22Rv1 (cell line): ENCODE data around the gene ARHGAP9.

Experiments used
- H3K27ac ChIP-seq: fragments of 450-650 bp; 2 replicates; pipeline ENCODE4 v1.5.1; 2017
- ZFX ChIP-seq: fragments of 450-650 bp; IDR thresholded peaks from 2 replicates; pipeline ENCODE4 v1.6.1; 2017; ENCODE audit warnings: antibody characterized with exemption, borderline replicate concordance
- TF ChIP-seq, protein P1 (sequence below): fragments of 450-650 bp; IDR thresholded peaks from 2 replicates; pipeline ENCODE4 v1.5.1; 2017; ENCODE audit warnings: mild to moderate bottlenecking

Gene ARHGAP9

DNA sequence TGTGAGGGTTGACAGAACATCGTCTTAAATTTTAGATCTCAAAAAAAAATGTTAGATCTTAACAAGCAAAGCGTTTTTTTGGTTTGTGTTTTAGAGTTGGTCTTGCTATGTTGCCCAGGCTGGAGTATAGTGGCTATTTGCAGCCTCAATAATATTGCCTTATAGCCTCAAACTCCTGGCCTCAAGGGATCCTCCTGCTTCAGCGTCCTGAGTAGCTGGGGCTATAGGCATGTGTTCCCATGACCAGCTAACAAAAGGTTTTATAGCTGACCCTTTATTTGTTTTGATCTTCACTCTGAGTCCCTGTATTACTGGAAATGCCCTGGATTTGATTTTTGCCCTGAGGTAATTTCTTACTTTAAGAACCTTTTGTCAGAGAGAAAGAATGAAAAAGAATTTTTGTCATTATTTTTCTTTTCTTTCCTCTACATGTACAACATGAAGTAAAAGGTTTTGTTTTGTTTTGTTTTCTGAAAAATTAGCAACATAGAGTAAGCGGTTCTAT lies 39.9 kb downstream of the ARHGAP9 start:
- H3K27ac ChIP-seq, result no peak overlapping the region
- TF ChIP-seq, protein P1, sequence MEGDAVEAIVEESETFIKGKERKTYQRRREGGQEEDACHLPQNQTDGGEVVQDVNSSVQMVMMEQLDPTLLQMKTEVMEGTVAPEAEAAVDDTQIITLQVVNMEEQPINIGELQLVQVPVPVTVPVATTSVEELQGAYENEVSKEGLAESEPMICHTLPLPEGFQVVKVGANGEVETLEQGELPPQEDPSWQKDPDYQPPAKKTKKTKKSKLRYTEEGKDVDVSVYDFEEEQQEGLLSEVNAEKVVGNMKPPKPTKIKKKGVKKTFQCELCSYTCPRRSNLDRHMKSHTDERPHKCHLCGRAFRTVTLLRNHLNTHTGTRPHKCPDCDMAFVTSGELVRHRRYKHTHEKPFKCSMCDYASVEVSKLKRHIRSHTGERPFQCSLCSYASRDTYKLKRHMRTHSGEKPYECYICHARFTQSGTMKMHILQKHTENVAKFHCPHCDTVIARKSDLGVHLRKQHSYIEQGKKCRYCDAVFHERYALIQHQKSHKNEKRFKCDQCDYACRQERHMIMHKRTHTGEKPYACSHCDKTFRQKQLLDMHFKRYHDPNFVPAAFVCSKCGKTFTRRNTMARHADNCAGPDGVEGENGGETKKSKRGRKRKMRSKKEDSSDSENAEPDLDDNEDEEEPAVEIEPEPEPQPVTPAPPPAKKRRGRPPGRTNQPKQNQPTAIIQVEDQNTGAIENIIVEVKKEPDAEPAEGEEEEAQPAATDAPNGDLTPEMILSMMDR, result no peak
- TF ChIP-seq ZFX, result no peak

DNA sequence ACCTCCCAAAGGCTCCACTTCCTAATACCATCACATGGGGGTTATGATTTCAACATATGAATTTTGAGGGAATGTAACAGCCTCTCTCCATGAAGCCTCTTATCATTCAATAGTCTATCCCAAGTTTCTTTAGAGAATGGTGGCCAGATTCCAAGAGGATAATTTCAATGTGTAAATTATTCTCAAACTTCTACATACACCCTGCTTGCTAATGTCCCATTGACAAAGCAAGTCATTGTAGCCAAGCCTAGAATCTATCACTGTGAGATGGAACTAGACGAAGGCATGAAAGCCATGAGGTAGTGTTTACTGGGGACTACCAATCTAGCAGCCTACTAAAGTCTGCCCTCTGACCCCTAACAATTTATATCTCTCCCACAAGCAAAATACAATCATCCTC lies 41.3 kb downstream of the ARHGAP9 start:
- no peak overlapping the region for H3K27ac ChIP-seq
- no peak for TF ChIP-seq ZFX
- TF ChIP-seq, protein P1, result no peak

DNA sequence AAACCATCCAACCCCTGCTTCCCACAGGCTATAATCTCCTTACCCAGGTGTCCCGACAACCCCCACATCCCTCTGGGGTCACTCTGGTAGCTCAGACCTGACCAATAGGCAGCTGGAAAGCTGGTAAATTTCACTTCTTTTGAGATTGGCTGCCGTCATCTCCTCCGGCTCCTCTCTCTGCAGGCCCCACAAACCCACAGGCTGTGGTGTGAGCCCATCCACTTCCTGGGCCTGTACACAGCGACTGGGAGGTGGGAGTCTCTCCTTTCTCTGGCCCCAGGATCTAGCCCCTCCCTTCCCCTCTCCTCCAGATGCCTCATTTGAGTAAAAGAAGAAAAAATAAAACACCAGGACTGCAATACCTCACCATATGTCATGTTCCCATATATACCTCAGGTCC lies 44.4 kb downstream of the ARHGAP9 start:
- H3K27ac ChIP-seq, result no peak overlapping the region

DNA sequence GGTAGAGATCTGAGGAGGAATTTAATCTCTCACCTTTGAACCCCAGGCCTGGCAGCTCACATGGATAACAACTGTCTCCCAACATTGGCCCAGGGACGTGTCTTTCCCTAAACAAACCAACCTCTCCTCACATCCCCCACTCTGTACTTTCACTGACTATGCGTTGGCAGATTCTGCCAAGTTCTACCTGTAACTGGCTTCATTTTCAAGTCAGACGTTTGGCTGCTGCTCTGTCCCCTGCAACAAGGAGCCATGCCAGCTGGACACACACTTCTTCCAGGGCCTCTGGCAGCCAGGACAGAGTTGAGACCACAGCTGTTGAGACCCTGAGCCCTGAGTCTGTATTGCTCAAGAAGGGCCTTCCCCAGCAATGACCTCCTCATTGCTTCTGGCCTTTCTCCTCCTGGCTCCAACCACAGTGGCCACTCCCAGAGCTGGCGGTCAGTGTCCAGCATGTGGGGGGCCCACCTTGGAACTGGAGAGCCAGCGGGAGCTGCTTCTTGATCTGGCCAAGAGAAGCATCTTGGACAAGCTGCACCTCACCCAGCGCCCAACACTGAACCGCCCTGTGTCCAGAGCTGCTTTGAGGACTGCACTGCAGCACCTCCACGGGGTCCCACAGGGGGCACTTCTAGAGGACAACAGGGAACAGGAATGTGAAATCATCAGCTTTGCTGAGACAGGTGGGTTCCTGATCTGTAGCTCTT lies 45.0 kb downstream of the ARHGAP9 start, which contains the start of gene INHBC:
Gene INHBC (plus strand): TSS at position 268 of the 707 bp plus-strand sequence. CDS start 103 bp downstream, at position 371.
- no peak within 1 kb of the TSS for H3K27ac ChIP-seq
- no peak for TF ChIP-seq ZFX
- TF ChIP-seq, protein P1, result no peak

More for the DNA sequence above, 44.4 kb downstream of the ARHGAP9 start:
- TF ChIP-seq, protein P1, result no peak
- TF ChIP-seq ZFX, result no peak

DNA sequence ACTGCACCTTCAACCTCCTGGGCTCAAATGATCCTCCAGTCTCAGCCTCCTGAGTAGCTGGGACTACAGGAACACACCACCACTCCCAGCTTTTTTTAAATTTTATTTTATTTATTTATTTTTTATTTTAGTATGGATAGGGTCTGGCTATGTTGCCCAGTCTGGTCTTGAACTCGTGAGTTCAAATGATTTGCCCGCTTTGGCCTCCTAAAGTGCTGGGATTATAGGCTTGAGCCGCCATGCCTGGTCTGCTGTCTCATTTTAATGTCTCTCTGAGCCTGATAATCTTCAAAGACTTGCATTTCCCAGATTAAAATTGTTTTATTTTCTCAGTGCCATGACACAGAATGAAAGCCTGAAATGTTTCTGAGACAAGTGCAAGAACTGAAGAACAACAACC lies 46.3 kb downstream of the ARHGAP9 start:
- no peak for TF ChIP-seq ZFX
- no peak overlapping the region for H3K27ac ChIP-seq

DNA sequence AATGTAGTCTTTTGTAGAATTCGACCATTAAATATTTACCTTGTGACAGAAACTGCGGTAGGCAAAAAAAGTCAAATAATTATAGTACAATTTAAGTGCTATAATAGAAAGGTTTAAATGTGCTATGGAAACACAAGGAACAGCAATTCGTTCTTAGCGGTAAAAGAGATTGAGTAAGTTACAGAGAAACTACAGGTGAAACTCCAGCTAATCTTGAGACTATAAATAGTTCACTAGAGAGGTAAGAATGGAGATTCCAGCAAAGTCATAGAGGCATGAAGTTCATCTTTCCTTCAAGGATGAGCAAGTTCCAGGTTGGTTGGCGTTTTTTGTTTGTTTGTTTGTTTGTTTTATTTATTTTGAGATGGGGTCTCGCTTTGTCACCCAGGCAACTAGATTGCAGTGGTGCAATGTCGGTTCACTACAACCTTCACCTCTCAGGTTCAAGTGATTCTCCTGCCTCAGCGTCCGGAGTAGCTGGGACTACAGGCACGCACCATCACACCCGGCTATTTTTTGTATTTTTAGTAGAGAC lies 47.9 kb downstream of the ARHGAP9 start:
- peak overlapping the region; percentile 93 for H3K27ac ChIP-seq
- TF ChIP-seq, protein P1, result no peak
- TF ChIP-seq ZFX, result no peak

DNA sequence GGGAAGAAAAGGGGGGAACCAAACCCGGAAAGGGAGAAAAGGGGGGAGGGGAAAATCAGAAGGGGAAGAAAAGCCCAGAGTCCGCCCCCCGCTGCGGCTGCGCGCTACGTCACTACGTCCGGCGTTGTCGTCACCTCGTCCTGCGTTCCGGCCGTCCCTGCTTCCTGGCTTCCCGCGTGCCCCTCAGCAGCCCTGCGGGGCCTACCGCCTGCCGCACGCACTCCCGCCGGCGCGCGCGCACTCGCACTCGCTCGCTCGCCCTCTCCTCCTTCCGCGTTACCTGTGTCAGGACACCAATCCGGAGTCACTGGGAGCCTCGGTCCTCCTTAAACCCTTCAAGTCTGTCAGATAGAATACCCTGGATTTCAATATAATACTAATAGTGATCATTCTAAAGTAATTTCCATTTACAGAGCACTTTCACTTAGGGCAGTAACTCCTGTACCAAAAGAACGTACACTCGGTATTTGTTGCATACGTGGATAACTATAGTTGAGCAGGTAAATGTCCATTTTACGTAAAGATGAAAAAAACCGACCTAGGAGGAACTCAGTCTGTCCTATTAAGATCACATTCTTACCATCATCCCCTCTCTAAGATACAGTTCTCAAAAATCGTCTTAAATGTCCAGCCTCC lies 48.6 kb downstream of the ARHGAP9 start, which contains the start of gene R3HDM2:
Gene R3HDM2 (minus strand): TSS at position 113 of the 636 bp plus-strand sequence. CDS start 120,615 bp downstream, outside the sequence.
- no peak for TF ChIP-seq ZFX
- TF ChIP-seq, protein P1, result no peak
- H3K27ac ChIP-seq, result peak within 1 kb of the TSS; percentile 93
